ENCODE results near the gene CLCN7. TPM values are rescaled to one million over a fixed set of nuclear protein-coding genes. Genes with fewer than 3 reads are reported as not detected.

The CLCN7 gene
- total and polyA plus RNA-seq, 2 donors (not counting 3 experiments of a cell fraction or from before 2014, with no cell fraction given) = 59.8 to 94.9 TPM

DNA sequence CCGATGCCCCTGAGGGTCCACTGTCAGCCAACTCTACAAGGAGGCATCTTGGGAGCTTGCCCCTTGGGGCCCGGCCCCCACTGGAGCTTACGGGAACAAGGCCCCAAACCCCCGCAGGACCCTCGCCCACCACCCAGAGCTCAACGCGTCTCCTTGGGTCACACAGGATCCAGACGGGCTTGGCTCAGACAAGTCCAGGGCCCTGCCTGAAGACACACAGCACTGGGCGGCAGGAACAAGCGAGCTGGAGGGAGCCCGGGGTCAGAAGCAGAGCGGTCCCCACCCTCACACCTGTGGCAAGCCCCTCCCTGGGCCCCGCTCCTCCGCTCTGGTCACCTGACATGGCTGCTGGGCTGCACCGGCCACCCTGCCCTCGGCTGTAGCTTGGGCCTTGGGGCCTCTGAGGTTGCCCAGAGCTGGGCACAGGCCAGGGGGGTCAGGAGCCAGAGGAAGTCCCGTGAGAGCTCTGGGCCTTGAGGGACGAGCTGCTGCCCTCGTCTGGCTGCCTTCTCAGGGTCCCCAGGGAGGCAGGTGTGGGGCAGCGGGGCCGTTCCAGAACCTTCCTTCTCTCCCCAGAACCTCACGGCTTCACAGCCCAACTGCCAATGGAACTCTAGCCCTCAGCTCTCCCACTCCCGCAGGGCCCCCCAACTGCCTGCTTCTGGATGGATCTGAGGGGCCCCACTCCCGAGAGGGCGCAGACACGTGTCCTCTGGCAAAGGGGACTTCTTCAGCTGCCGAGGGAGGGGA, 30.7 kb downstream of the CLCN7 start, which contains the start of gene CCDC154:
CCDC154 (minus strand) TSS at position 577 of the 750 bp plus-strand sequence; CDS start at position 343, 234 bp downstream.
- dilution Hi-C loops (cut with MboI; ENCODE audit: extremely low pct_ligation_motif_present, low sequenced_read_pairs) = no loop called here
- no peak within 1 kb of the TSS for H3K4me2 ChIP-seq (ENCODE audit: insufficient read depth, low read length)
- no peaks in the 10 kb centered on the region for H3K27me3 ChIP-seq (ENCODE audit: control insufficient read depth in 2 of 2, insufficient read depth in 2 of 2, low read length in 2 of 2)
- intact Hi-C loops (cut with micrococcal nuclease) = no loop called here
- no peaks in the 10 kb centered on the region for H3K9me3 ChIP-seq (replicated peaks; ENCODE audit: control insufficient read depth, insufficient read depth, low read length)
- TF ChIP-seq JUN (IDR thresholded peaks at IDR 0.05; ENCODE audit: borderline replicate concordance, insufficient read depth, insufficient read length, low read depth) (no peak), POLR2A (IDR thresholded peaks at IDR 0.05; ENCODE audit: low read depth, low read length) (no peak), MYC (IDR thresholded peaks at IDR 0.05; ENCODE audit: low read depth, low read length) (no peak), FOS (IDR thresholded peaks at IDR 0.05; ENCODE audit: borderline replicate concordance, insufficient read depth, low read length) (no peak), GATA2 (IDR thresholded peaks at IDR 0.05; ENCODE audit: insufficient read depth, insufficient read length, low read depth, low read length) (no peak), POLR2AphosphoS5 (IDR thresholded peaks at IDR 0.05; ENCODE audit: insufficient read depth, low read depth, low read length) (no peak), MAX (IDR thresholded peaks at IDR 0.05; ENCODE audit: insufficient read depth, insufficient read length) (no peak), CTCF (IDR thresholded peaks at IDR 0.05; ENCODE audit: extremely low read depth in 1 of 2, insufficient read depth in 1 of 2, low read depth in 1 of 2, low read length in 2 of 2) (no peak), EZH2 (IDR thresholded peaks at IDR 0.05; ENCODE audit: borderline replicate concordance, low read depth, low read length, severe bottlenecking) (no peak)
- no TSS peak for BruUV-seq (replicated peaks)
- H3K27ac ChIP-seq (ENCODE audit: insufficient read depth, low read depth, low read length) = no peak within 1 kb of the TSS
- no peak within 1 kb of the TSS for H3K4me3 ChIP-seq (replicated peaks in 1 of 3; ENCODE audit: insufficient read depth in 1 of 3, low read depth in 1 of 3, low read length in 3 of 3)
- no peak for FAIRE-seq
- no peak within 1 kb of the TSS for H3K9ac ChIP-seq (replicated peaks; ENCODE audit: extremely low read depth, insufficient read depth, low read length)
- H3K9me1 ChIP-seq (replicated peaks; ENCODE audit: control insufficient read depth, extremely low read depth, insufficient read depth, low read length) = no peaks in the 10 kb centered on the region
- no peak within 1 kb of the TSS for H2AFZ ChIP-seq (ENCODE audit: low read depth, low read length)
- no peaks in the 10 kb centered on the region for H3K79me2 ChIP-seq (ENCODE audit: control insufficient read depth, insufficient read depth, low read length)
- no peak for DNase-seq (ENCODE audit: low read depth, low spot score)
- H4K20me1 ChIP-seq (replicated peaks; ENCODE audit: control insufficient read depth, extremely low read depth, insufficient read depth, low read length) = no peaks in the 10 kb centered on the region
- no peaks in the 10 kb centered on the region for H3K4me1 ChIP-seq (ENCODE audit: control insufficient read depth, extremely low read depth, insufficient read depth, low read length)
- ChIA-PET POLR2A (no interaction called here), CTCF (interaction anchor here (2.0 kb wide), 1 partner anchor 143 kb away, joined by 5 read pairs; no protein-coding TSS in a partner anchor)
- H3K36me3 ChIP-seq (ENCODE audit: control insufficient read depth in 2 of 2, extremely low read depth in 1 of 2, insufficient read depth in 2 of 2, low read length in 2 of 2) = peaks cover 0 to 14% of the 10 kb centered on the region in 2 experiments
